ENCODE data around the gene ADAT1.
"Not testable (repeated sequence)": the region's sequence is repeated elsewhere in the genome, so short reads cannot be mapped to it uniquely, and the experiment has no call there.

DNA sequence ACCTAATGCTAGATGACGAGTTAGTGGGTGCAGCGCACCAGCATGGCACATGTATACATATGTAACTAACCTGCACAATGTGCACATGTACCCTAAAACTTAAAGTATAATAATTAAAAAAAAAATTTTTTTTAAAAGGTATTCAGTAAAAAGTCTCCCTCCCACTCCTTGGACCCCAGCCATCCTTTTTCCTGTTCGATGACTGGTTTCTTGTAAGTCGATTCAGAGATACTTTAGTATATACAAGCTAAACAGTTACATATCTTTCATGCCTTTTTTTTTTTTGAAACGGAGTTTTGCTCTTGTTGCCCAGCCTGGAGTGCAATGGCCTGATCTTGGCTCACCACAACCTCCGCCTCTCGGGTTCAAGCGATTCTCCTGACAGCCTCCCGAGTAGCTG is 31.2 kb downstream of the ADAT1 start:
- TF ChIP-seq, protein P1, sequence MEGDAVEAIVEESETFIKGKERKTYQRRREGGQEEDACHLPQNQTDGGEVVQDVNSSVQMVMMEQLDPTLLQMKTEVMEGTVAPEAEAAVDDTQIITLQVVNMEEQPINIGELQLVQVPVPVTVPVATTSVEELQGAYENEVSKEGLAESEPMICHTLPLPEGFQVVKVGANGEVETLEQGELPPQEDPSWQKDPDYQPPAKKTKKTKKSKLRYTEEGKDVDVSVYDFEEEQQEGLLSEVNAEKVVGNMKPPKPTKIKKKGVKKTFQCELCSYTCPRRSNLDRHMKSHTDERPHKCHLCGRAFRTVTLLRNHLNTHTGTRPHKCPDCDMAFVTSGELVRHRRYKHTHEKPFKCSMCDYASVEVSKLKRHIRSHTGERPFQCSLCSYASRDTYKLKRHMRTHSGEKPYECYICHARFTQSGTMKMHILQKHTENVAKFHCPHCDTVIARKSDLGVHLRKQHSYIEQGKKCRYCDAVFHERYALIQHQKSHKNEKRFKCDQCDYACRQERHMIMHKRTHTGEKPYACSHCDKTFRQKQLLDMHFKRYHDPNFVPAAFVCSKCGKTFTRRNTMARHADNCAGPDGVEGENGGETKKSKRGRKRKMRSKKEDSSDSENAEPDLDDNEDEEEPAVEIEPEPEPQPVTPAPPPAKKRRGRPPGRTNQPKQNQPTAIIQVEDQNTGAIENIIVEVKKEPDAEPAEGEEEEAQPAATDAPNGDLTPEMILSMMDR (IDR thresholded peaks at IDR 0.05) = not testable (repeated sequence)
- TF ChIP-seq POLR2A (IDR thresholded peaks at IDR 0.05) = not testable (repeated sequence)
